ENCODE measurements around the gene ST7L.

DNA sequence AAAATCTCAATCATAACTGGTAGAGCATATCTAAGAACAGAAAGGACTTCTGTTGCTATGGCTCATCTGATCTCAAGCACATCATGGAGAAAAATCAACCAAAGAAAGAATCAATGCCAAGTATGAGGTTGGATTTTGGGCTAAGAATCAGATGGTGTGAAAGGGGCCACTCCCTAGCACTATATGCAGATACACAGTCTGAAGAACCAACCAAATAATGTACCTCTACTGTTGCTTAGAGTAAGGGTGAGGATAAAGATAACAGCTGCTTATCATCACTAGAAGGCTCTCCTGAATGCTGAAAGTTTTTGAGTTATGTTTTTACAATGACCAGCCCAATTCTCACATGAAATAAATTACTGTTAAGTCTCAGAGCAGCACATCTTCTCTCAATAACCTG lies 35.6 kb downstream of the ST7L start:
- TF ChIP-seq FOS (IDR thresholded peaks at IDR 0.05; ENCODE audit: borderline replicate concordance, extremely low read depth, insufficient read length) (no peak), POLR2A (IDR thresholded peaks at IDR 0.05; ENCODE audit: low read depth, low read length) (no peak), EED (IDR thresholded peaks at IDR 0.05; ENCODE audit: low read depth) (no peak), EZH2 (IDR thresholded peaks at IDR 0.05; ENCODE audit: borderline replicate concordance, control insufficient read depth, low read depth, low read length) (no peak), CBX5 (IDR thresholded peaks at IDR 0.05; ENCODE audit: low read depth) (no peak)
- TF ChIP-seq, protein P1, sequence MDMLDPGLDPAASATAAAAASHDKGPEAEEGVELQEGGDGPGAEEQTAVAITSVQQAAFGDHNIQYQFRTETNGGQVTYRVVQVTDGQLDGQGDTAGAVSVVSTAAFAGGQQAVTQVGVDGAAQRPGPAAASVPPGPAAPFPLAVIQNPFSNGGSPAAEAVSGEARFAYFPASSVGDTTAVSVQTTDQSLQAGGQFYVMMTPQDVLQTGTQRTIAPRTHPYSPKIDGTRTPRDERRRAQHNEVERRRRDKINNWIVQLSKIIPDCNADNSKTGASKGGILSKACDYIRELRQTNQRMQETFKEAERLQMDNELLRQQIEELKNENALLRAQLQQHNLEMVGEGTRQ (IDR thresholded peaks at IDR 0.05; ENCODE audit: borderline replicate concordance, low read depth, low read length) = no peak

Measured in GM12878 (cell line).